ENCODE data around the gene CEP41.
"Not testable (repeated sequence)": the region's sequence is repeated elsewhere in the genome, so short reads cannot be mapped to it uniquely, and the experiment has no call there.

DNA sequence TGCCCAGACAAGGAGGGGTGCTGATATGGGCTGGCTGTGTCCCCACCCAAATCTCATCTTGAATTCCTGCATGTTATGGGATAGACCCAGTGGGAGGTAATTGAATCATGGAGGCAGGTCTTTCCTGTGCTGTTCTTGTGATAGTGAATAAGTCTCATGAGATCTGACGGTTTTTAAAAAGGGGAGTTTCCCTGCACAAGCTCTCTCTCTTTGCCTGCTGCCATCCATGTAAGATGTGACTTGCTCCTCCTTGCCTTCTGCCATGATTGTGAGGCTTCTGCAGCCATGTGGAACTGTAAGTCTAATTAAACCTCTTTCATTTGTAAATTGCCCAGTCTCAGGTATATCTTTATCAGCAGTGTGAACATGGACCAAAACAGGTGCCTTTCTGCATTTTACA, 64.4 kb downstream of the CEP41 start:
- not testable (repeated sequence) for TF ChIP-seq ZBTB33 (CRISPR knock-in tag; IDR thresholded peaks at IDR 0.05); GZF1 (CRISPR knock-in tag; IDR thresholded peaks at IDR 0.05); NFYC (CRISPR knock-in tag; IDR thresholded peaks at IDR 0.05); MTF1 (CRISPR knock-in tag; IDR thresholded peaks at IDR 0.05); KIAA2018 (CRISPR knock-in tag; IDR thresholded peaks at IDR 0.05; ENCODE audit: borderline replicate concordance); ZNF777 (CRISPR knock-in tag; IDR thresholded peaks at IDR 0.05)
- TF ChIP-seq, protein P1, sequence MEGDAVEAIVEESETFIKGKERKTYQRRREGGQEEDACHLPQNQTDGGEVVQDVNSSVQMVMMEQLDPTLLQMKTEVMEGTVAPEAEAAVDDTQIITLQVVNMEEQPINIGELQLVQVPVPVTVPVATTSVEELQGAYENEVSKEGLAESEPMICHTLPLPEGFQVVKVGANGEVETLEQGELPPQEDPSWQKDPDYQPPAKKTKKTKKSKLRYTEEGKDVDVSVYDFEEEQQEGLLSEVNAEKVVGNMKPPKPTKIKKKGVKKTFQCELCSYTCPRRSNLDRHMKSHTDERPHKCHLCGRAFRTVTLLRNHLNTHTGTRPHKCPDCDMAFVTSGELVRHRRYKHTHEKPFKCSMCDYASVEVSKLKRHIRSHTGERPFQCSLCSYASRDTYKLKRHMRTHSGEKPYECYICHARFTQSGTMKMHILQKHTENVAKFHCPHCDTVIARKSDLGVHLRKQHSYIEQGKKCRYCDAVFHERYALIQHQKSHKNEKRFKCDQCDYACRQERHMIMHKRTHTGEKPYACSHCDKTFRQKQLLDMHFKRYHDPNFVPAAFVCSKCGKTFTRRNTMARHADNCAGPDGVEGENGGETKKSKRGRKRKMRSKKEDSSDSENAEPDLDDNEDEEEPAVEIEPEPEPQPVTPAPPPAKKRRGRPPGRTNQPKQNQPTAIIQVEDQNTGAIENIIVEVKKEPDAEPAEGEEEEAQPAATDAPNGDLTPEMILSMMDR (CRISPR knock-in tag; IDR thresholded peaks at IDR 0.05) = not testable (repeated sequence)

Measured in HepG2 (cell line).